Measurements from ENCODE around the gene SNX25.

The SNX25 gene

GRCh38 chr4:185287031-185287430, 77.6 kb downstream of the SNX25 start:
- ChIA-PET CTCF (no interaction called here), POLR2A (no interaction called here)

GRCh38 chr4:185290018-185290607, 80.7 kb downstream of the SNX25 start:
- Histone ChIP-seq H3K27ac (ENCODE audit: extremely low read depth, low read depth, low read length) (no peak overlapping the region), H3K4me1 (ENCODE audit: control insufficient read depth, insufficient read depth, low read length) (no peaks in the 10 kb centered on the region), H3K9me3 (ENCODE audit: control insufficient read depth, insufficient read depth, low read depth, low read length) (no peaks in the 10 kb centered on the region), H3K36me3 (ENCODE audit: control insufficient read depth in 2 of 2, insufficient read depth in 1 of 2, low read length in 2 of 2) (peaks cover 6 to 56% of the 10 kb centered on the region in 2 experiments; a peak in 2 of 3 replicates), H3K4me3 (ENCODE audit: low read depth, low read length) (no peak overlapping the region)
- ChIA-PET CTCF (no interaction called here), POLR2A (no interaction called here)
- TF ChIP-seq ZNF223 (tag by site-specific recombination; IDR thresholded peaks at IDR 0.05) (no peak), ZNF585B (tag by site-specific recombination; IDR thresholded peaks at IDR 0.05) (no peak), GLIS1 (tag by site-specific recombination; IDR thresholded peaks at IDR 0.05) (no peak), ZNF843 (tag by site-specific recombination; IDR thresholded peaks at IDR 0.05) (no peak), ZNF654 (tag by site-specific recombination; IDR thresholded peaks at IDR 0.05; ENCODE audit: low read depth) (no peak), ZNF677 (tag by site-specific recombination; IDR thresholded peaks at IDR 0.05) (no peak), ZNF280C (tag by site-specific recombination; IDR thresholded peaks at IDR 0.05) (no peak), ZNF610 (tag by site-specific recombination; IDR thresholded peaks at IDR 0.05; ENCODE audit: borderline replicate concordance) (no peak), ZIC2 (tag by site-specific recombination; IDR thresholded peaks at IDR 0.05) (no peak), ZNF629 (tag by site-specific recombination; IDR thresholded peaks at IDR 0.05) (no peak), WT1 (tag by site-specific recombination; IDR thresholded peaks at IDR 0.05) (no peak), OVOL3 (tag by site-specific recombination; IDR thresholded peaks at IDR 0.05) (no peak)
- TF ChIP-seq, protein P1, sequence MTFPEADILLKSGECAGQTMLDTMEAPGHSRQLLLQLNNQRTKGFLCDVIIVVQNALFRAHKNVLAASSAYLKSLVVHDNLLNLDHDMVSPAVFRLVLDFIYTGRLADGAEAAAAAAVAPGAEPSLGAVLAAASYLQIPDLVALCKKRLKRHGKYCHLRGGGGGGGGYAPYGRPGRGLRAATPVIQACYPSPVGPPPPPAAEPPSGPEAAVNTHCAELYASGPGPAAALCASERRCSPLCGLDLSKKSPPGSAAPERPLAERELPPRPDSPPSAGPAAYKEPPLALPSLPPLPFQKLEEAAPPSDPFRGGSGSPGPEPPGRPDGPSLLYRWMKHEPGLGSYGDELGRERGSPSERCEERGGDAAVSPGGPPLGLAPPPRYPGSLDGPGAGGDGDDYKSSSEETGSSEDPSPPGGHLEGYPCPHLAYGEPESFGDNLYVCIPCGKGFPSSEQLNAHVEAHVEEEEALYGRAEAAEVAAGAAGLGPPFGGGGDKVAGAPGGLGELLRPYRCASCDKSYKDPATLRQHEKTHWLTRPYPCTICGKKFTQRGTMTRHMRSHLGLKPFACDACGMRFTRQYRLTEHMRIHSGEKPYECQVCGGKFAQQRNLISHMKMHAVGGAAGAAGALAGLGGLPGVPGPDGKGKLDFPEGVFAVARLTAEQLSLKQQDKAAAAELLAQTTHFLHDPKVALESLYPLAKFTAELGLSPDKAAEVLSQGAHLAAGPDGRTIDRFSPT (tag by site-specific recombination; IDR thresholded peaks at IDR 0.05): no peak
- TF ChIP-seq, protein P2, sequence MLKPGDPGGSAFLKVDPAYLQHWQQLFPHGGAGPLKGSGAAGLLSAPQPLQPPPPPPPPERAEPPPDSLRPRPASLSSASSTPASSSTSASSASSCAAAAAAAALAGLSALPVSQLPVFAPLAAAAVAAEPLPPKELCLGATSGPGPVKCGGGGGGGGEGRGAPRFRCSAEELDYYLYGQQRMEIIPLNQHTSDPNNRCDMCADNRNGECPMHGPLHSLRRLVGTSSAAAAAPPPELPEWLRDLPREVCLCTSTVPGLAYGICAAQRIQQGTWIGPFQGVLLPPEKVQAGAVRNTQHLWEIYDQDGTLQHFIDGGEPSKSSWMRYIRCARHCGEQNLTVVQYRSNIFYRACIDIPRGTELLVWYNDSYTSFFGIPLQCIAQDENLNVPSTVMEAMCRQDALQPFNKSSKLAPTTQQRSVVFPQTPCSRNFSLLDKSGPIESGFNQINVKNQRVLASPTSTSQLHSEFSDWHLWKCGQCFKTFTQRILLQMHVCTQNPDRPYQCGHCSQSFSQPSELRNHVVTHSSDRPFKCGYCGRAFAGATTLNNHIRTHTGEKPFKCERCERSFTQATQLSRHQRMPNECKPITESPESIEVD (tag by site-specific recombination; IDR thresholded peaks at IDR 0.05): no peak

More at GRCh38 chr4:185287031-185287430, 77.6 kb downstream of the SNX25 start:
- H3K9me3 ChIP-seq (ENCODE audit: control insufficient read depth, insufficient read depth, low read depth, low read length): no peaks in the 10 kb centered on the region
- H3K27ac ChIP-seq (ENCODE audit: extremely low read depth, low read depth, low read length): no peak overlapping the region
- H3K36me3 ChIP-seq (ENCODE audit: control insufficient read depth in 2 of 2, insufficient read depth in 1 of 2, low read length in 2 of 2): peaks cover 0 to 35% of the 10 kb centered on the region in 2 experiments; a peak in 1 of 3 replicates
- TF ChIP-seq ZNF560 (tag by site-specific recombination; IDR thresholded peaks at IDR 0.05; ENCODE audit: borderline replicate concordance) (no peak), ZNF777 (tag by site-specific recombination; IDR thresholded peaks at IDR 0.05; ENCODE audit: borderline replicate concordance) (no peak), SETDB1 (IDR thresholded peaks at IDR 0.05; ENCODE audit: insufficient read length, low read length) (no peak), ZSCAN30 (tag by site-specific recombination; IDR thresholded peaks at IDR 0.05) (no peak), ZNF239 (tag by site-specific recombination; IDR thresholded peaks at IDR 0.05) (no peak), ZNF549 (tag by site-specific recombination; IDR thresholded peaks at IDR 0.05) (no peak), KLF8 (tag by site-specific recombination; IDR thresholded peaks at IDR 0.05) (no peak), ZNF350 (tag by site-specific recombination; IDR thresholded peaks at IDR 0.05) (no peak)
- TF ChIP-seq, protein P1 (tag by site-specific recombination; IDR thresholded peaks at IDR 0.05): no peak
- H3K4me3 ChIP-seq (ENCODE audit: low read depth, low read length): no peak overlapping the region
- peaks cover 8% of the 10 kb centered on the region for H3K4me1 ChIP-seq (ENCODE audit: control insufficient read depth, insufficient read depth, low read length)
